H9 (cell line): Measurements from ENCODE around the gene PSME1. TPM values are rescaled to one million over a fixed set of nuclear protein-coding genes. Genes with fewer than 3 reads are reported as not detected.
A peak's percentile ranks its signal among the peaks of the same experiment; 100 is the strongest.

Experiments
- DNase-seq: peaks from one replicate; pipeline ENCODE4 v3.0.0-alpha.2; 2017
- H2AFZ ChIP-seq: one replicate; pipeline ENCODE4 v1.6.1; 2013; ENCODE audit warnings: mild to moderate bottlenecking, low read length, control low read depth, moderate library complexity
- H2AK5ac ChIP-seq: 2 replicates; pipeline ENCODE4 v1.6.1; 2013; ENCODE audit warnings: low read length, control low read depth, mixed read lengths; ENCODE audit not compliant: insufficient read length
- H2BK120ac ChIP-seq: one replicate; pipeline ENCODE4 v1.6.1; 2013; ENCODE audit warnings: low read depth, mild to moderate bottlenecking, low read length, control low read depth, inconsistent platforms; ENCODE audit not compliant: poor library complexity, severe bottlenecking
- H2BK12ac ChIP-seq: 2 replicates; pipeline ENCODE4 v1.6.1; 2013; ENCODE audit warnings: low read length, control low read depth, mixed read lengths, low read depth; ENCODE audit not compliant: insufficient read length
- H2BK15ac ChIP-seq: 2 replicates; pipeline ENCODE4 v1.6.1; 2013; ENCODE audit warnings: low read depth, low read length, control low read depth
- H2BK20ac ChIP-seq: one replicate; pipeline ENCODE4 v1.6.1; 2013; ENCODE audit warnings: low read depth, mild to moderate bottlenecking, low read length, control low read depth, inconsistent platforms; ENCODE audit not compliant: poor library complexity, severe bottlenecking
- H2BK5ac ChIP-seq: 2 replicates; pipeline ENCODE4 v1.6.1; 2013; ENCODE audit warnings: low read length, control low read depth, mixed read lengths; ENCODE audit not compliant: insufficient read length
- H3K14ac ChIP-seq: 2 replicates; pipeline ENCODE4 v1.6.1; 2013; ENCODE audit warnings: low read length, control low read depth; ENCODE audit not compliant: insufficient read depth
- H3K18ac ChIP-seq: 2 replicates; pipeline ENCODE4 v1.6.1; 2013; ENCODE audit warnings: low read depth, mild to moderate bottlenecking, mixed read lengths, low read length, control low read depth; ENCODE audit not compliant: insufficient read length
- H3K23ac ChIP-seq: 2 replicates; pipeline ENCODE4 v1.6.1; 2013; ENCODE audit warnings: low read length, control low read depth, mixed read lengths, low read depth; ENCODE audit not compliant: insufficient read length
- H3K23me2 ChIP-seq: 2 replicates; pipeline ENCODE4 v1.6.1; 2013; ENCODE audit warnings: low read depth, mild to moderate bottlenecking, mixed read lengths, low read length, control low read depth; ENCODE audit not compliant: insufficient read length, poor library complexity, severe bottlenecking
- H3K27ac ChIP-seq: 2 replicates; pipeline ENCODE4 v1.5.1; 2013; ENCODE audit warnings: low read length, control low read depth, mixed read lengths, low read depth; ENCODE audit not compliant: insufficient read length
- H3K27me3 ChIP-seq: 2 replicates; pipeline ENCODE4 v1.6.1; 2013; ENCODE audit warnings: low read length, control low read depth, inconsistent platforms; ENCODE audit not compliant: insufficient read depth
- H3K4ac ChIP-seq: 2 replicates; pipeline ENCODE4 v1.6.1; 2013; ENCODE audit warnings: low read depth, mild to moderate bottlenecking, control low read depth, inconsistent platforms, low read length, moderate library complexity
- H3K4me1 ChIP-seq: 2 replicates; pipeline ENCODE4 v1.6.1; 2013; ENCODE audit warnings: low read length, control low read depth, inconsistent platforms; ENCODE audit not compliant: insufficient read depth
- H3K4me2 ChIP-seq: 2 replicates; pipeline ENCODE4 v1.6.1; 2013; ENCODE audit warnings: low read length, control low read depth, mixed read lengths; ENCODE audit not compliant: insufficient read length, insufficient read depth
- H3K56ac ChIP-seq: 2 replicates; pipeline ENCODE4 v1.6.1; 2013; ENCODE audit warnings: low read depth, mild to moderate bottlenecking, mixed read lengths, low read length, control low read depth; ENCODE audit not compliant: insufficient read length
- H3K79me1 ChIP-seq: 2 replicates; pipeline ENCODE4 v1.6.1; 2013; ENCODE audit warnings: low read depth, mild to moderate bottlenecking, moderate library complexity, low read length, control low read depth, inconsistent platforms; ENCODE audit not compliant: insufficient read depth, poor library complexity, severe bottlenecking
- H3K79me2 ChIP-seq: 2 replicates; pipeline ENCODE4 v1.6.1; 2013; ENCODE audit warnings: low read length, control low read depth, inconsistent platforms; ENCODE audit not compliant: insufficient read depth
- H3K9ac ChIP-seq: 2 replicates; pipeline ENCODE4 v1.6.1; 2013; ENCODE audit warnings: low read length, control low read depth, mixed read lengths; ENCODE audit not compliant: insufficient read length; ENCODE audit errors: extremely low read depth
- H3K9me3 ChIP-seq: one replicate; pipeline ENCODE4 v1.6.1; 2013; ENCODE audit warnings: low read depth, low read length, inconsistent platforms; ENCODE audit not compliant: control insufficient read depth
- H3T11ph ChIP-seq: one replicate; pipeline ENCODE4 v1.6.1; 2013; ENCODE audit warnings: mild to moderate bottlenecking, low read length, control low read depth, inconsistent platforms
- H4K20me1 ChIP-seq: one replicate; pipeline ENCODE4 v1.6.1; 2013; ENCODE audit not compliant: control insufficient read depth, insufficient read length, insufficient read depth
- H4K5ac ChIP-seq: 2 replicates; pipeline ENCODE4 v1.6.1; 2013; ENCODE audit warnings: low read depth, mild to moderate bottlenecking, mixed read lengths, low read length, control low read depth; ENCODE audit not compliant: insufficient read length
- H4K8ac ChIP-seq: replicated peaks from 2 replicates; pipeline ENCODE4 v1.6.1; 2013; ENCODE audit warnings: low read length, control low read depth, mixed read lengths, low read depth; ENCODE audit not compliant: insufficient read length
- H4K91ac ChIP-seq: 2 replicates; pipeline ENCODE4 v1.6.1; 2013; ENCODE audit warnings: low read depth, mild to moderate bottlenecking, moderate library complexity, mixed read lengths, low read length, control low read depth; ENCODE audit not compliant: insufficient read length
- H3K27ac Mint-ChIP-seq, 3 experiments: 2 replicates in 2 of 3; 3 replicates in 1 of 3; pipeline ENCODE4 v1.8.0; 2020 to 2021; ENCODE audit warnings: mixed read lengths in 3 of 3, mild to moderate bottlenecking in 1 of 3, moderate library complexity in 1 of 3
- H3K27me3 Mint-ChIP-seq: 2 replicates; pipeline ENCODE4 v1.8.0; 2021; ENCODE audit warnings: low read depth, mild to moderate bottlenecking, moderate library complexity, mixed read lengths
- H3K36me3 Mint-ChIP-seq, 3 experiments: 2 replicates in 2 of 3; 3 replicates in 1 of 3; pipeline ENCODE4 v1.8.0; 2020 to 2021; ENCODE audit warnings: low read depth in 3 of 3, mixed read lengths in 3 of 3; ENCODE audit not compliant: insufficient read depth in 1 of 3
- H3K4me1 Mint-ChIP-seq, 2 experiments: 2 replicates each; pipeline ENCODE4 v1.8.0; 2020; ENCODE audit warnings: mixed read lengths in 2 of 2
- H3K4me3 Mint-ChIP-seq, 2 experiments: 2 replicates in 1 of 2; 3 replicates in 1 of 2; pipeline ENCODE4 v1.8.0; 2020 to 2021; ENCODE audit warnings: mild to moderate bottlenecking in 2 of 2, mixed read lengths in 2 of 2, moderate library complexity in 1 of 2
- H3K9me3 Mint-ChIP-seq, 2 experiments: 2 replicates in 1 of 2; 3 replicates in 1 of 2; pipeline ENCODE4 v1.8.0; 2020; ENCODE audit warnings: mild to moderate bottlenecking in 2 of 2, mixed read lengths in 2 of 2, moderate library complexity in 1 of 2
- CTCF ChIP-seq: fragments of 200-600 bp; sonication (generic); conservative IDR thresholded peaks from 3 replicates; pipeline ENCODE4 v1.8.0; 2021; ENCODE audit warnings: antibody characterized with exemption, mild to moderate bottlenecking
- WGBS: extraction: QIAGEN DNeasy Blood & Tissue Kit; methylation state at CpG from one replicate; pipeline ENCODE4 v1.1.7; 2013; ENCODE audit warnings: missing lambda C conversion rate, low lambda C conversion rate, mixed read lengths; ENCODE audit not compliant: insufficient read length; ENCODE audit errors: extremely low coverage; 5-methylcytosine and 5-hydroxymethylcytosine counted together
- total RNA-seq: library from RNA; stranded (reverse); gene quantifications from 2 replicates; pipeline ENCODE4 v1.2.1, GENCODE V29; 2021

PSME1 gene
- total RNA-seq, 1 experiment from 2014 or later, result 109 TPM

GRCh38 chr14:24171422-24172260 lies 35.6 kb downstream of the PSME1 start, which contains the start of gene REC8:
TSS of gene REC8 (plus strand) at chr14:24172080. CDS start at chr14:24172553, 473 bp downstream.
- no peaks in the 10 kb centered on the region for H4K20me1 ChIP-seq
- H2AK5ac ChIP-seq, result no peak within 1 kb of the TSS
- Mint-ChIP-seq H3K27me3 (no peaks in the 10 kb centered on the region; the same call in 1 of the 2 replicates), H3K4me1 (peaks cover 5 to 13% of the 10 kb centered on the region in 2 experiments; a peak in 3 of 4 replicates), H3K27ac (peak within 1 kb of the TSS; percentile 27 to 94 (median 78); a peak in 4 of 7 replicates), H3K4me3 (peak within 1 kb of the TSS; percentile 75 to 80), H3K9me3 (no peaks in the 10 kb centered on the region; a peak in 1 of 5 replicates), H3K36me3 (peaks cover 2 to 22% (median 16%) of the 10 kb centered on the region in 3 experiments; a peak in 5 of 7 replicates)
- no CpG with 5 or more reads among the region's 63 CpGs for WGBS
- H3K23me2 ChIP-seq, result peaks cover 10% of the 10 kb centered on the region
- no peak within 1 kb of the TSS for H2BK5ac ChIP-seq
- no peaks in the 10 kb centered on the region for H3K9me3 ChIP-seq
- H3T11ph ChIP-seq, result no peak within 1 kb of the TSS
- H3K4me1 ChIP-seq, result no peaks in the 10 kb centered on the region
- no peaks in the 10 kb centered on the region for H3K79me2 ChIP-seq
- H2AFZ ChIP-seq, result no peak within 1 kb of the TSS
- peak within 1 kb of the TSS; percentile 3 for H3K9ac ChIP-seq
- H3K79me1 ChIP-seq, result no peaks in the 10 kb centered on the region
- peak; percentile 100 for DNase-seq
- no peak for TF ChIP-seq CTCF
- H4K91ac ChIP-seq, result no peak within 1 kb of the TSS
- H2BK12ac ChIP-seq, result no peak within 1 kb of the TSS
- H2BK120ac ChIP-seq, result no peak within 1 kb of the TSS
- H3K56ac ChIP-seq, result no peak within 1 kb of the TSS
- no peak within 1 kb of the TSS for H3K23ac ChIP-seq
- no peak within 1 kb of the TSS for H4K5ac ChIP-seq
- H2BK15ac ChIP-seq, result no peak within 1 kb of the TSS
- H4K8ac ChIP-seq, result no peak within 1 kb of the TSS
- peak within 1 kb of the TSS; percentile 48 for H3K4me2 ChIP-seq
- H3K27me3 ChIP-seq, result no peaks in the 10 kb centered on the region
- no peak within 1 kb of the TSS for H2BK20ac ChIP-seq
- no peak within 1 kb of the TSS for H3K4ac ChIP-seq
- no peak within 1 kb of the TSS for H3K27ac ChIP-seq
- H3K14ac ChIP-seq, result no peak within 1 kb of the TSS
- no peak within 1 kb of the TSS for H3K18ac ChIP-seq
